ENCODE results near the gene COBL.

The COBL gene

DNA sequence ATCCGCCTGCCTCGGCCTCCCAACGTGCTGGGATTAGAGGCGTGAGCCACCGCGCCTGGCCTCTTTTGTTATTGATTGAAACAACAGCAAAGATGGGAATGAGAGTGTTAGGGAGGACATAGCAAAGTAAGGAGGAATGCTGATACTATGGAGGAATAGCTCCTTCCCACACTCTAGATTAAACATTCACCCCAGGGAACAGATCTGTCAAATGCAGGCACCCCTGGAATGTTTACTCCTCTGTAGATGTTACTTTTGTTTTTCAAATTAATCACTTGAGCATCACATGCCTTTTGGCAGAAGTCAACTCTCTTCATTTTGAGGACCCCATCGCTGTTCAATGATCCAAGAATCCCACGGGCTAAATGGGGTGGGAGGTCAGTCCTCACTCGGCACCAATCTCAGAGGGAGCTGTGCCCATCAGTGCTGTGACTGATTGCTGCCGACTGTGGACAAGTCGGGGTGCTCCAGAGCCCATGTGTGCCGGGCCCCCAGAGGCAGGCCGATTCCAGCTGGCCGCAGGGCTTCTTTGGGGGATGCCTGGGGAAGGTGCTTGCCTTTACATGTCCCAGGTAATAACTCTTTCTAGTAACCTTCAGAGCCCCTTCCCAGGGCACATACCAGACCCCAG, 10.2 kb upstream of the COBL start:
- in situ Hi-C loops (cut with HindIII; ENCODE audit: low sequenced_read_pairs) = no loop called here
- TF ChIP-seq CTCF (IDR thresholded peaks at IDR 0.05; ENCODE audit: low read depth, low read length) = no peak
- H3K4me3 ChIP-seq (ENCODE audit: low read depth, low read length) = no peak overlapping the region
- DNase-seq (ENCODE audit: low read depth, low spot score) = no peak

DNA sequence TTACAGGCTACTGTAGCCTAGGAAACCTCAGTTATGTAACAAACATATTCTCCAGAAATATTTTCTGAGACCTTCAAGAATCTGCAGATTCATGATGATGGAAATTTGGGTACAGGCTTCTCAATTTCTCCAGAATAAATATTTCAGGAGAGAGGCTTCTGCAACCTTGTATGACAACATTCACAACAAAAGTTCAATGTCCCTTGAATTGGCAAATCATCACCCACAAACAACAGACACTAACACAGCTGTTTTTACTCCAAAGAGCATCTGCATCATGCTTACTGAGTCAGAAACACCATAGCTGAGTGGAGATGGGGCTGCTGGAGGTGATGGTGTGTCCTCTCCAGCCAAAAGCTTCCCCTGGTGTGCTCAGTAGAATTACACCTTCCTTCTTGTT, 9.3 kb upstream of the COBL start:
- no peak overlapping the region for H3K4me3 ChIP-seq (ENCODE audit: low read depth, low read length)
- in situ Hi-C loops (cut with HindIII; ENCODE audit: low sequenced_read_pairs) = no loop called here
- no peak for DNase-seq (ENCODE audit: low read depth, low spot score)
- no peak for TF ChIP-seq CTCF (IDR thresholded peaks at IDR 0.05; ENCODE audit: low read depth, low read length)

DNA sequence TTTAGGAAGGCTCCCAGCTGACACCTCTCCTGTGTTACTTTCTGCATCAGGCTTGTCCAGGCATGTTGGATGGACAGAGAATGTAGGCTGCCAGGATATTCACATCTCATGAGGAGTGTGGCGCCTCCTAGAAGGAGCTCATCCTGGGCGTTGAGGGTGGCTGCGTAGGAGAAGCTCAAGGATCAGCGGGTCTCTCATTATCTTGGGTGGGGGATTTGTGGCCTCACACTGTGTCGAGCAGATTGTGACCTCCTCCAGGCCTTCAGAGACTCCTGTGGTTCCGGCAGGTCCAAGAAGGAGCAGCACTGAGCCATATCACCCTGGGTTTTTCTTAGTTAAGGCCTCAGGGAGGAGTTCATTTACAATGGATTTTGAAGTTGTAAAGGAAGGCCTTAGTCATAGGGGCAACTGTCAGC, 8.7 kb upstream of the COBL start:
- no peak for DNase-seq (ENCODE audit: low read depth, low spot score)
- in situ Hi-C loops (cut with HindIII; ENCODE audit: low sequenced_read_pairs) = no loop called here
- TF ChIP-seq CTCF (IDR thresholded peaks at IDR 0.05; ENCODE audit: low read depth, low read length) = no peak
- no peak overlapping the region for H3K4me3 ChIP-seq (ENCODE audit: low read depth, low read length)

DNA sequence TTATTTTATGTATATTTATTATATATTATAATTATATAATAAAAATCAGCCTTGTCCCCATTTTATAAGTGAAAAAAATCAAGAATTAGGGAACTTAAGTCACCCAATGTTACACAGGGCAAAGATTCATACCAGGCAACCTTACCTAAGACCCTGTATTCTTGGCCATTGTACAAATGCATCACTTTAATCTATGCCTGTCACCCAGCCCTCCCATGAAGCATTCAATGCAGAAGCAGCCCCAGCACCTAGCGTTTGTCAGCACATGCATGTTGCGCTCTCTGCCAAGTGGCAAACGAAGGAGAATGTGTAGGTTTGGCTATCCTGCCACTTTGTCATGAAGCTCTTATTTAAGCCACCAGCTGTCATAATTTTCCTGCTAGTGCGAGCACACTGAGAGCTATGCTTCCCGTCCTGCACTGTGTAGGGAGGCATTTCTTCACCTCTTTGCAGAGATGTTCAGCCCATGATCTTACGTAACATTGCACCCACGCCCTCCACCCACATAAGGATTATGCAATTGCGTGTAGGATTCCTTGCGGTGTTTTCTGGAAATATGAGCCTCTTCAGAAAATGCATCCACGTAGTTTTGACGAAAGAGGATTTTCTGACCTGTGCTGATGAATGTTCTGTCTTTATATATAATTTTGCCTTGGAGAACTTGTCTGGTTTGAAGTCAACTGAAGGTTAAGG, 7.7 kb upstream of the COBL start:
- H3K4me3 ChIP-seq (ENCODE audit: low read depth, low read length) = no peak overlapping the region
- in situ Hi-C loops (cut with HindIII; ENCODE audit: low sequenced_read_pairs) = no loop called here
- TF ChIP-seq CTCF (IDR thresholded peaks at IDR 0.05; ENCODE audit: low read depth, low read length) = no peak
- no peak for DNase-seq (ENCODE audit: low read depth, low spot score)

GRCh38 chr7:51321961-51322515, 5.4 kb upstream of the COBL start:
- no peak for TF ChIP-seq CTCF (IDR thresholded peaks at IDR 0.05; ENCODE audit: low read depth, low read length)
- in situ Hi-C loops (cut with HindIII; ENCODE audit: low sequenced_read_pairs) = no loop called here
- DNase-seq (ENCODE audit: low read depth, low spot score) = no peak
- H3K4me3 ChIP-seq (ENCODE audit: low read depth, low read length) = no peak overlapping the region

- in situ Hi-C loops (cut with HindIII; ENCODE audit: low sequenced_read_pairs) = no loop called here
- TF ChIP-seq CTCF (IDR thresholded peaks at IDR 0.05; ENCODE audit: low read depth, low read length) = no peak
- no peak overlapping the region for H3K4me3 ChIP-seq (ENCODE audit: low read depth, low read length)
- DNase-seq (ENCODE audit: low read depth, low spot score) = no peak
Observed at GRCh38 chr7:51318886-51319579, 2.4 kb upstream of the COBL start.
